GM21447 (cell line): ENCODE data around the gene BGLAP.

ENCODE experiments used
- ATAC-seq: cut with Tn5 transposase; IDR thresholded peaks from one replicate; pipeline ENCODE4 v1.9.1; 2021; ENCODE audit not compliant: unreplicated experiment

Gene BGLAP

GRCh38 chr1:156289857-156290256 is 47.9 kb downstream of the BGLAP start:
- ATAC-seq = no peak

- ATAC-seq = peak; percentile 53
Observed at GRCh38 chr1:156291226-156292061, 49.5 kb downstream of the BGLAP start.
